ENCODE results near the gene CRKL. TPM values are rescaled to one million over a fixed set of nuclear protein-coding genes. Genes with fewer than 3 reads are reported as not detected.
"Not testable (repeated sequence)": the region's sequence is repeated elsewhere in the genome, so short reads cannot be mapped to it uniquely, and the experiment has no call there.

Gene CRKL
- total RNA-seq, 1 donor: 38.4 TPM

DNA sequence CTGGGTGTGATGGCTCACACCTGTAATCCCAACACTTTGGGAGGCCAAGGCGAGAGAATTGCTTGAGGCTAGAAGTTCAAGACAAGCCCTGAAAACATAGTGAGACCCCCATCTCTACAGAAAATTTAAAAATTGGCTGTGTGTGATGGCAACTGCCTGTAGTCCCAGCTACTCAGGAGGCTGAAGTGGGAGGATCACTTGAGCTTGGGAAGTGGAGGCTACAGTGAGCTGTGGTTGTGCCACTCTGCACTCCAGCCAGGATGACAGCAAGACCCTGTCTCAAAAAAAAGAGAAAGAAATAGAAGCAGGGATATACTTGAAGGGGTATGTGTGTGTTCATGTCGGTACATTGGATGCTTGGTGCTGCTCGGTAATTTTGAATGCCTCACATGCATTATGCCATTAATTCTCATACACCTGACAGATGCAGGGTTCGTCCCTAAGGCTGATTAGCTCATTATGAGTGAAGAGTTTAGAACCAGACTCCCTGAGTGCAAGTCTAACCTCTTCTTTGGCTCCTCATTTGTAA lies 14.0 kb downstream of the CRKL start:
- H4K20me1 ChIP-seq (ENCODE audit: insufficient read depth, low read length): peaks cover 62% of the 10 kb centered on the region
- DNase-seq (ENCODE audit: insufficient read length, low spot score, missing footprints): no peak
- no peaks in the 10 kb centered on the region for H3K9me3 ChIP-seq (ENCODE audit: low read depth, low read length)
- H3K27ac ChIP-seq (ENCODE audit: low read depth, low read length): peak overlapping the region; percentile 45
- TF ChIP-seq, protein P1, sequence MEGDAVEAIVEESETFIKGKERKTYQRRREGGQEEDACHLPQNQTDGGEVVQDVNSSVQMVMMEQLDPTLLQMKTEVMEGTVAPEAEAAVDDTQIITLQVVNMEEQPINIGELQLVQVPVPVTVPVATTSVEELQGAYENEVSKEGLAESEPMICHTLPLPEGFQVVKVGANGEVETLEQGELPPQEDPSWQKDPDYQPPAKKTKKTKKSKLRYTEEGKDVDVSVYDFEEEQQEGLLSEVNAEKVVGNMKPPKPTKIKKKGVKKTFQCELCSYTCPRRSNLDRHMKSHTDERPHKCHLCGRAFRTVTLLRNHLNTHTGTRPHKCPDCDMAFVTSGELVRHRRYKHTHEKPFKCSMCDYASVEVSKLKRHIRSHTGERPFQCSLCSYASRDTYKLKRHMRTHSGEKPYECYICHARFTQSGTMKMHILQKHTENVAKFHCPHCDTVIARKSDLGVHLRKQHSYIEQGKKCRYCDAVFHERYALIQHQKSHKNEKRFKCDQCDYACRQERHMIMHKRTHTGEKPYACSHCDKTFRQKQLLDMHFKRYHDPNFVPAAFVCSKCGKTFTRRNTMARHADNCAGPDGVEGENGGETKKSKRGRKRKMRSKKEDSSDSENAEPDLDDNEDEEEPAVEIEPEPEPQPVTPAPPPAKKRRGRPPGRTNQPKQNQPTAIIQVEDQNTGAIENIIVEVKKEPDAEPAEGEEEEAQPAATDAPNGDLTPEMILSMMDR (IDR thresholded peaks at IDR 0.05; ENCODE audit: extremely low read depth, low read depth, low read length): no peak
- H3K4me3 ChIP-seq (ENCODE audit: insufficient read depth, low read length): no peak overlapping the region
- H2AFZ ChIP-seq (ENCODE audit: low read length): no peak overlapping the region
- no peak overlapping the region for H3K4me2 ChIP-seq (ENCODE audit: insufficient read depth, low read length)
- H3K79me2 ChIP-seq (ENCODE audit: insufficient read depth, low read length): peaks cover 96% of the 10 kb centered on the region
- peaks cover 21% of the 10 kb centered on the region for H3K36me3 ChIP-seq (ENCODE audit: insufficient read depth, low read length)
- H3K4me1 ChIP-seq (ENCODE audit: insufficient read depth, low read length): no peaks in the 10 kb centered on the region
- H3K27me3 ChIP-seq (ENCODE audit: insufficient read depth, low read length): no peaks in the 10 kb centered on the region

DNA sequence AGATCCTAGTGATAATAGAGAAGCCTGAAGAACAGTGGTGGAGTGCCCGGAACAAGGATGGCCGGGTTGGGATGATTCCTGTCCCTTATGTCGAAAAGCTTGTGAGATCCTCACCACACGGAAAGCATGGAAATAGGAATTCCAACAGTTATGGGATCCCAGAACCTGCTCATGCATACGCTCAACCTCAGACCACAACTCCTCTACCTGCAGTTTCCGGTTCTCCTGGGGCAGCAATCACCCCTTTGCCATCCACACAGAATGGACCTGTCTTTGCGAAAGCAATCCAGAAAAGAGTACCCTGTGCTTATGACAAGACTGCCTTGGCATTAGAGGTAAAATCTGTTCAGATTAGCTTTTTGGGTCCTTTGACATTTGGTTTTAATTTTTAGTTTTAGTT lies 16.7 kb downstream of the CRKL start:
- peaks cover 66% of the 10 kb centered on the region for H4K20me1 ChIP-seq (ENCODE audit: insufficient read depth, low read length)

DNA sequence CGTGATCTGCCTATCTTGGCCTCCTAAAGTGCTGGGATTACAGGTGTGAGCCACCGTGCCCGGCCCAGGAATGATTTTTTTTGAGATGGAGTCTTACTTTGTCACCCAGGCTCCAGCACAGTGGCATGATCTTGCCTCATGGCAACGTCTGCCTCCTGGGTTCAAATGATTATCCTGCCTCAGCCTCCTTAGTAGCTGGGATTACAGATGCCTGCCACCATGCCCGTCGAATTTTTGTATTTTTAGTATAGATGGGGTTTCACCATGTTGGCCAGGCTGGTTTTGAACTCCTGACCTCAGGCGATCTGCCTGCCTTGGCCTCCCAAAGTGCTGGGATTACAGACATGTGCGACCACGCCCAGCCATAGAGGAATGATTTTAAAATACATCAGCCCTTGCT lies 17.8 kb downstream of the CRKL start:
- H3K27ac ChIP-seq (ENCODE audit: low read depth, low read length); H3K27me3 ChIP-seq (ENCODE audit: insufficient read depth, low read length); H3K9me3 ChIP-seq (ENCODE audit: low read depth, low read length); H3K4me2 ChIP-seq (ENCODE audit: insufficient read depth, low read length); DNase-seq (ENCODE audit: insufficient read length, low spot score, missing footprints); H3K4me3 ChIP-seq (ENCODE audit: insufficient read depth, low read length); H2AFZ ChIP-seq (ENCODE audit: low read length); H3K4me1 ChIP-seq (ENCODE audit: insufficient read depth, low read length): not testable (repeated sequence)
- H4K20me1 ChIP-seq (ENCODE audit: insufficient read depth, low read length): peaks cover 67% of the 10 kb centered on the region
- peaks cover 27% of the 10 kb centered on the region for H3K36me3 ChIP-seq (ENCODE audit: insufficient read depth, low read length)
- H3K79me2 ChIP-seq (ENCODE audit: insufficient read depth, low read length): peaks cover 96% of the 10 kb centered on the region

More for the DNA sequence above, 16.7 kb downstream of the CRKL start:
- Histone ChIP-seq H3K4me2 (ENCODE audit: insufficient read depth, low read length) (no peak overlapping the region), H3K4me3 (ENCODE audit: insufficient read depth, low read length) (no peak overlapping the region), H3K36me3 (ENCODE audit: insufficient read depth, low read length) (peaks cover 26% of the 10 kb centered on the region), H3K4me1 (ENCODE audit: insufficient read depth, low read length) (no peaks in the 10 kb centered on the region), H3K79me2 (ENCODE audit: insufficient read depth, low read length) (peaks cover 95% of the 10 kb centered on the region), H3K27ac (ENCODE audit: low read depth, low read length) (no peak overlapping the region), H3K9me3 (ENCODE audit: low read depth, low read length) (no peaks in the 10 kb centered on the region), H3K27me3 (ENCODE audit: insufficient read depth, low read length) (no peaks in the 10 kb centered on the region), H2AFZ (ENCODE audit: low read length) (no peak overlapping the region)
- TF ChIP-seq, protein P1 (IDR thresholded peaks at IDR 0.05; ENCODE audit: extremely low read depth, low read depth, low read length): no peak
- no peak for DNase-seq (ENCODE audit: insufficient read length, low spot score, missing footprints)

DNA sequence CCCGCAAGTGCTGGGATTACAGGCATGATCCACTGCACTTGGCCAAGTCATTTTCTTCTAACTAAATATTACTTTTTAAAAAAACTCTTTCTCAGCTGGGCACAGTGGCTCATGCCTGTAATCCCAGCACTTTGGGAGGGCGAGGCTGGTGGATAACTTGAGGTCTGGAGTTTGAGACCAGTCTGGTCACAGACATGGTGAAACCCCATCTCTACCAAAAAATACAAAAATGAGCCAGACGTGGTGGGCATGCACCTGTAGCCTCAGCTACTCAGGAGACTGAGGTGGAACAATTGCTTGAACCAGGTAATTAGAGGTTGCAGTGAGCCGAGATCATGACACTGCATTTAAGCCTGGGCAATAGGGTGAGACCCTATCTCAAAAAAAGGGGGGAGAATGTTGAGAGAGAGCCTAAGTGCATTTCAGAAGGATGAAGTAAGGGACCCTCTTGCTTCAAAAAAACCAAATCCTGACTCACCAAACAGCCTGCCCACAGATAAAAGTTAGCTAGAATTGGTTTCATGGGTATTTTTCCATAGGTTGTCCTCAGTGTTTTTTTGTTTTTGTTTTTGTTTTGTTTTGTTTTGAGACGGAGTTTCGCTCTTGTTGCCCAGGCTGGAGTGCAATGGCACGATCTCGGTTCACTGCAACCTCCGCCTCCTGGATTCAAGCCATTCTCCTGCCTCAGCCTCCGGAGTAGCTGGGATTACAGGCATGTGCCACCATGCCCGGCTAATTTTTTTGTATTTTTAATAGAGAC lies 18.8 kb downstream of the CRKL start:
- Histone ChIP-seq H3K36me3 (ENCODE audit: insufficient read depth, low read length) (peaks cover 27% of the 10 kb centered on the region), H4K20me1 (ENCODE audit: insufficient read depth, low read length) (peaks cover 72% of the 10 kb centered on the region)

More for the DNA sequence above, 18.8 kb downstream of the CRKL start:
- H3K27ac ChIP-seq (ENCODE audit: low read depth, low read length): peak overlapping the region; percentile 37
- not testable (repeated sequence) for H2AFZ ChIP-seq (ENCODE audit: low read length); DNase-seq (ENCODE audit: insufficient read length, low spot score, missing footprints); H3K27me3 ChIP-seq (ENCODE audit: insufficient read depth, low read length); H3K4me1 ChIP-seq (ENCODE audit: insufficient read depth, low read length); H3K9me3 ChIP-seq (ENCODE audit: low read depth, low read length); H3K4me3 ChIP-seq (ENCODE audit: insufficient read depth, low read length); H3K4me2 ChIP-seq (ENCODE audit: insufficient read depth, low read length)
- peaks cover 96% of the 10 kb centered on the region for H3K79me2 ChIP-seq (ENCODE audit: insufficient read depth, low read length)
